NB4 (cell line): ENCODE data around the gene UBN2.

Experiments used
- DNase-seq: peaks from one replicate; pipeline ENCODE4 v3.0.0; 2010; ENCODE audit warnings: low read depth
- H3K4me3 ChIP-seq: one replicate; pipeline ENCODE4 v1.5.1; 2011; ENCODE audit warnings: mild to moderate bottlenecking, low read depth, low read length, moderate library complexity
- MYC ChIP-seq: IDR thresholded peaks from 2 replicates; pipeline ENCODE4 v1.6.1; 2011; ENCODE audit warnings: low read depth, low read length
- POLR2A ChIP-seq: IDR thresholded peaks from 2 replicates; pipeline ENCODE4 v1.6.1; 2011; ENCODE audit warnings: mild to moderate bottlenecking; ENCODE audit not compliant: insufficient read length; ENCODE audit errors: extremely low read depth
- TF ChIP-seq, protein P1 (sequence below): IDR thresholded peaks from one replicate; pipeline ENCODE4 v1.5.1; 2012; ENCODE audit warnings: low read depth, low read length
- TF ChIP-seq, protein P2 (sequence below): IDR thresholded peaks from 2 replicates; pipeline ENCODE4 v1.6.1; 2011; ENCODE audit warnings: low read depth, low read length

Gene UBN2

DNA sequence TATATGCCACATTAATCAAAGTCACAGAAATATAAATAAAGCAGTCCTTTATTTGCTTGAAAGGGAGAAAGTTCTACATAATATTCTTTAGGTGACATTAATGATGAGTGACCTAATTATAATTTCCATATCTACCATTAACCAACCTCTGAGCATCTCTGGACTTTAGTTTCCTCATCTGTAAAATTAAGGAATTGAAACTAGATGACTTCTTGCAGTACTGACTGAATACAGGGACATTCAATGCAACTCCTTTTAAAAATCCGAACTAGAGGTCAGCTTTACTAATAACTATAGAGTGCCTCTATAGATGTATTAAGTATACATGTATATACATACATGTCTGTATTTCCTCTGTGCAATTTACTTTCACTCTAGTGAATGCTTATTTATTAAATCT lies 114.0 kb downstream of the UBN2 start:
- TF ChIP-seq, protein P1, sequence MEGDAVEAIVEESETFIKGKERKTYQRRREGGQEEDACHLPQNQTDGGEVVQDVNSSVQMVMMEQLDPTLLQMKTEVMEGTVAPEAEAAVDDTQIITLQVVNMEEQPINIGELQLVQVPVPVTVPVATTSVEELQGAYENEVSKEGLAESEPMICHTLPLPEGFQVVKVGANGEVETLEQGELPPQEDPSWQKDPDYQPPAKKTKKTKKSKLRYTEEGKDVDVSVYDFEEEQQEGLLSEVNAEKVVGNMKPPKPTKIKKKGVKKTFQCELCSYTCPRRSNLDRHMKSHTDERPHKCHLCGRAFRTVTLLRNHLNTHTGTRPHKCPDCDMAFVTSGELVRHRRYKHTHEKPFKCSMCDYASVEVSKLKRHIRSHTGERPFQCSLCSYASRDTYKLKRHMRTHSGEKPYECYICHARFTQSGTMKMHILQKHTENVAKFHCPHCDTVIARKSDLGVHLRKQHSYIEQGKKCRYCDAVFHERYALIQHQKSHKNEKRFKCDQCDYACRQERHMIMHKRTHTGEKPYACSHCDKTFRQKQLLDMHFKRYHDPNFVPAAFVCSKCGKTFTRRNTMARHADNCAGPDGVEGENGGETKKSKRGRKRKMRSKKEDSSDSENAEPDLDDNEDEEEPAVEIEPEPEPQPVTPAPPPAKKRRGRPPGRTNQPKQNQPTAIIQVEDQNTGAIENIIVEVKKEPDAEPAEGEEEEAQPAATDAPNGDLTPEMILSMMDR = no peak
- TF ChIP-seq MYC (no peak), POLR2A (no peak)
- TF ChIP-seq, protein P2, sequence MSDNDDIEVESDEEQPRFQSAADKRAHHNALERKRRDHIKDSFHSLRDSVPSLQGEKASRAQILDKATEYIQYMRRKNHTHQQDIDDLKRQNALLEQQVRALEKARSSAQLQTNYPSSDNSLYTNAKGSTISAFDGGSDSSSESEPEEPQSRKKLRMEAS = no peak
- DNase-seq = no peak
- H3K4me3 ChIP-seq = no peak overlapping the region

DNA sequence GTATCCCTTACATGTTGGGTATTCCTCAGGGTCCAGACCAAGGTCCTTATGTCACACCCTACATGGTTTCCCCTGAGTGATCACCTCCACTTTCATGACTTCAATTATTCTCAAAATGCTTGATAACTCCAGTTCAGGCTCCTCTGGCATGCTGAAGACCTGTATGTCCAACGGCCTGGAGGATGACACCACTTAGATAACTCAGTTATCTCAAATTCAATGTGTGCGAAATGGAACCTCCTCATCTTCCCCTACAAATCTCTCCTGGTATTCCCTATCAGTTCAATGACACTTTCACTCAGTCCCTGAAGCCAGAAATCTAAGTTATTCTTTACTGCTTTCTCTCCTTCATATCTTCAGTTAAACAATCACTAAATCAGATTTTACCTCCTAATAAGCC lies 120.0 kb downstream of the UBN2 start:
- TF ChIP-seq, protein P1 = no peak
- TF ChIP-seq POLR2A (no peak), MYC (no peak)
- TF ChIP-seq, protein P2 = no peak
- no peak overlapping the region for H3K4me3 ChIP-seq
- DNase-seq = no peak

DNA sequence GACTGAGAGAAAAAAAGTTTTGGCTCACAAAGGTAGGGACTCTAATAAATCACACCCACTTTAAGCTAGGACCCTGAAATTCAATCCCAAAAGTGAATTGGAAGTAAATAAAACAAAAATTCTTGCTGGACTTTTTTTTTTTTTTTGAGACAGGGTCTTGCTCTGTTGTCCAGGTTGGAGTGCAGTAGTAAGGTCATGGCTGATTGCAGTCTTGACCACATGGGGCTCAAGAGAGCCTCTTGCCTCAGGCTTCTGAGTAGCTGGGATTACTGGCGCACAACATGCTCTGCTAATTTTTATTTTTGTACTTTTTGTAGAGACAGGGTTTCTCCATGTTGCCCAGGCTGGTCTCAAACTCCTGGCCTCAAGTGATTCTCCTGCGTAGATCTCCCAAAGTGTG lies 123.7 kb downstream of the UBN2 start:
- no peak overlapping the region for H3K4me3 ChIP-seq
- DNase-seq = peak; percentile 43
- no peak for TF ChIP-seq POLR2A
- TF ChIP-seq, protein P1 = no peak
- TF ChIP-seq, protein P2 = no peak
- no peak for TF ChIP-seq MYC

DNA sequence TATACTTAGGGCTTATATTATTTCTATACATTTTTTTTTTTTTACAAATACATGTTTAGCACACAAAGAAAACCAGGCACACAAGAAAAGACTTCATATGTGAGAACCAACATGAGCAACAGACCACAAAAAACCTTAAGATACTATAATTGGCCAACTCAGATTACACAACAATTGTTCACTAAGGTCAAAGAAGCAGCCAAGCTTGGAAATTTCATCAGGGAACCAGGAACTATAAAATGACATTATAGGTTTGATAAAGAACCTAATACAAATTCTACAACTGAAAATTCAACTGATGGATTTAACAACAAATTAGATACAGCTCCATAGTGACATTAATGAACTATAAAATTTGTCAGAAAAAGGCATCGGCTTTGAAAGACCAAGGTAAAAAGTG lies 124.3 kb downstream of the UBN2 start:
- TF ChIP-seq, protein P1 = no peak
- TF ChIP-seq MYC (no peak), POLR2A (no peak)
- TF ChIP-seq, protein P2 = no peak
- DNase-seq = peak; percentile 85
- H3K4me3 ChIP-seq = no peak overlapping the region
